ELR (cell line): ENCODE data around the gene PLCB4.
"Not testable (repeated sequence)": the region's sequence is repeated elsewhere in the genome, so short reads cannot be mapped to it uniquely, and the experiment has no call there.

ENCODE experiments used
- DNase-seq: peaks from one replicate; pipeline ENCODE4 v3.0.0-alpha.2; 2015; ENCODE audit warnings: low read depth

The PLCB4 gene

GRCh38 chr20:9367328-9367727, 298.4 kb downstream of the PLCB4 start:
- DNase-seq, result no peak

- no peak for DNase-seq
Observed at GRCh38 chr20:9367746-9368145, 298.9 kb downstream of the PLCB4 start.

GRCh38 chr20:9368893-9369292, 300.0 kb downstream of the PLCB4 start:
- no peak for DNase-seq

GRCh38 chr20:9369557-9369956, 300.7 kb downstream of the PLCB4 start:
- DNase-seq, result no peak

- DNase-seq, result no peak
Observed at GRCh38 chr20:9374072-9374471, 305.2 kb downstream of the PLCB4 start.

GRCh38 chr20:9374480-9374879, 305.6 kb downstream of the PLCB4 start:
- no peak for DNase-seq

- no peak for DNase-seq
Observed at GRCh38 chr20:9375221-9375681, 306.4 kb downstream of the PLCB4 start.

- DNase-seq, result no peak
Observed at GRCh38 chr20:9377007-9377406, 308.1 kb downstream of the PLCB4 start.

- not testable (repeated sequence) for DNase-seq
Observed at GRCh38 chr20:9385345-9386310, 316.7 kb downstream of the PLCB4 start.

GRCh38 chr20:9388160-9388812, 319.4 kb downstream of the PLCB4 start:
- no peak for DNase-seq

- no peak for DNase-seq
Observed at GRCh38 chr20:9388813-9389161, 319.9 kb downstream of the PLCB4 start.

GRCh38 chr20:9389346-9389745, 320.5 kb downstream of the PLCB4 start:
- no peak for DNase-seq

GRCh38 chr20:9390441-9390840, 321.6 kb downstream of the PLCB4 start:
- DNase-seq, result no peak

GRCh38 chr20:9392892-9393857, 324.3 kb downstream of the PLCB4 start:
- peak; percentile 64 for DNase-seq

GRCh38 chr20:9395971-9396370, 327.1 kb downstream of the PLCB4 start:
- no peak for DNase-seq

GRCh38 chr20:9397928-9398327, 329.0 kb downstream of the PLCB4 start:
- no peak for DNase-seq

- DNase-seq, result no peak
Observed at GRCh38 chr20:9398882-9399281, 330.0 kb downstream of the PLCB4 start.

GRCh38 chr20:9399322-9399721, 330.4 kb downstream of the PLCB4 start:
- DNase-seq, result no peak

- peak; percentile 31 for DNase-seq
Observed at GRCh38 chr20:9400171-9401025, 331.5 kb downstream of the PLCB4 start.

- no peak for DNase-seq
Observed at GRCh38 chr20:9401371-9401770, 332.5 kb downstream of the PLCB4 start.

GRCh38 chr20:9402141-9402540, 333.3 kb downstream of the PLCB4 start:
- DNase-seq, result no peak
